Measurements from ENCODE around the gene CCDC171.
"Not testable (repeated sequence)": the region's sequence is repeated elsewhere in the genome, so short reads cannot be mapped to it uniquely, and the experiment has no call there.

The CCDC171 gene

DNA sequence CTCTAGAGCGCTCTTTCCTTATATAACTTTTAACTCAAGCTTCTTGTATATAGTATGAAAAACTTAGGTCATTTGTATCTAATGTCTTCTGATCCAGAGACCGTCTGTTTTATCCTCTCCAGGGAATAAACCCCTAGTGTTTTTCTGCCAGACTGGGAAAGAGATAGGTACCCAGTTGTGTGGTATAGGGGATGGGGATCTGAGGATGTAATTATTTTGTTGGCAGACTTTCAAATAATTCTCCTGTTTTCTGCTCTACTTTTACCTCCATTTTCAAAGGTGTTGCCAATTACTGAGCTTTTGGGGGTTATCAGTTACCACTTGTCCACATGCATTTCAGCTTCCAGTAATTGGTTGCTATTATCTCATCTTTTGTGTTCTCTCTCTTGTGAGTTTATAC, 17.9 kb downstream of the CCDC171 start:
- no peak overlapping the region for H3K4me3 ChIP-seq (ENCODE audit: low read depth, low read length)

DNA sequence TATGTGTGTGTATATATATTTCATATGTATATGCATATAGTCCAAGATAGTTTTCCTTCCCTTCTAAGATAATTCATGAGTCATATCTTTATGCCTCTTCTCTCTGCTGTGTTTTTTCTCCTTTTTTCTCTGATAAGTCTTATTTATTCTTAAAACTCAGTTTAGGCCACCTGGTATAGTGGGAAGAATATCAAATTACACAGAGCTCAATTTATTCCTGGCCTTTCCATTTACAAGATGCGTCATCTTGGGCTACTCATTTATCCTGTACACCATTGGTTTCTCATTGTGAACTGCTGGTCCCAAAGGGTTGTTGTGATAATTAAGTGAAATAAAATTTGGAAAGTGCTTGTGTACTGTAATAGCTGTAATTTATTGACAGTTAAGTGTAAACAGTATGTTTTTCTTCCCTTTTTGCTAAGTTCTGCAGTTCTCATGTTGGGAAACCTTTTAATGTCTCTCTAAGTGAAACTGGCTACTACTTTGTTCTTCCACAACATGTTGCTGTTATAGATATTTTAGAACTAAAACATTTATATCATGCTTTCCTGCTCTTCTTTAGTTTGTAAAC, 19.4 kb downstream of the CCDC171 start:
- H3K27ac ChIP-seq (ENCODE audit: low read depth, low read length), result no peak overlapping the region
- H3K4me1 ChIP-seq (ENCODE audit: control insufficient read depth, insufficient read depth, low read length, unreplicated experiment), result no peaks in the 10 kb centered on the region
- H3K4me3 ChIP-seq (ENCODE audit: low read depth, low read length), result no peak overlapping the region
- H3K79me2 ChIP-seq (ENCODE audit: control insufficient read depth, insufficient read depth, low read length, unreplicated experiment), result no peaks in the 10 kb centered on the region
- H2AFZ ChIP-seq (ENCODE audit: low read length, unreplicated experiment), result no peak overlapping the region
- no peaks in the 10 kb centered on the region for H3K36me3 ChIP-seq (ENCODE audit: insufficient read depth, low read length)
- no peaks in the 10 kb centered on the region for H3K27me3 ChIP-seq (ENCODE audit: insufficient read depth, low read length)

More for the DNA sequence above, 17.9 kb downstream of the CCDC171 start:
- no peaks in the 10 kb centered on the region for H3K36me3 ChIP-seq (ENCODE audit: insufficient read depth, low read length)
- H3K4me1 ChIP-seq (ENCODE audit: control insufficient read depth, insufficient read depth, low read length, unreplicated experiment), result no peaks in the 10 kb centered on the region
- no peaks in the 10 kb centered on the region for H3K27me3 ChIP-seq (ENCODE audit: insufficient read depth, low read length)
- H3K79me2 ChIP-seq (ENCODE audit: control insufficient read depth, insufficient read depth, low read length, unreplicated experiment), result no peaks in the 10 kb centered on the region
- no peak overlapping the region for H3K27ac ChIP-seq (ENCODE audit: low read depth, low read length)
- no peak overlapping the region for H2AFZ ChIP-seq (ENCODE audit: low read length, unreplicated experiment)

DNA sequence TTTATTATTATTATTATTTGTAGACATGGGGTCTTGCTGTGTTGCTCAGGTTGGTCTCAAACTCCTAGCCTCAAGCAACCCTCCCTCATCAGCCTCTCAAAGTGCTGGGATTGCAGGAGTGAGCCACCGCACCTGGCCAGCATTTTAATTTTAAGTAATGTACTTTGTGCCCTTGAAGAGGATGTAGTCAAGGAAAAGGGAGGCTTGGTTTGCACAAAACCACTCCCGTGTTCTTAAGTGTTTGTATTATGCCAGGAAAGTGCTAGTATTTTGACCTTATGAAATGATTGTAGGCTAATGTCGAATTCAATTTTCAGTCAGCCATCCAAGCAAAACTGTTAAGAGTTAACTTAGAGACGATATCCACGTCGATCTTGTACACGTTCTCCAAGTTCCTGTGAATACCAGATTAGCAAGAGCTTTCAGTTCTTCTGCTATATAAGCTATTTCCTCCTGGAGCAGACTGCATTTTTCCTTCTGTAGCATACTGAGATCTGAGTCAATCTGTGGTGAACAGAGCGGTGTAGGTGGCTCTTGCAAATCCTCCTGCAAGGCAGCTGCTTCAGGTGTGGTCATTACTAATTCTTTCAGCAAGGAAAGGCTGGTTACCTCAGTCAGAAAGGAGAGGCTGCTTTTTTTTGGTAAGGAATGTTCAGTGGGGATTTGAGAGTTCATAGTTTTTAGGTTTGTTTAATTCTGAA, 23.7 kb downstream of the CCDC171 start:
- Histone ChIP-seq H3K79me2 (ENCODE audit: control insufficient read depth, insufficient read depth, low read length, unreplicated experiment) (no peaks in the 10 kb centered on the region), H3K27ac (ENCODE audit: low read depth, low read length) (no peak overlapping the region), H3K27me3 (ENCODE audit: insufficient read depth, low read length) (no peaks in the 10 kb centered on the region), H3K4me3 (ENCODE audit: low read depth, low read length) (no peak overlapping the region), H3K36me3 (ENCODE audit: insufficient read depth, low read length) (no peaks in the 10 kb centered on the region), H2AFZ (ENCODE audit: low read length, unreplicated experiment) (no peak overlapping the region), H3K4me1 (ENCODE audit: control insufficient read depth, insufficient read depth, low read length, unreplicated experiment) (no peaks in the 10 kb centered on the region)

DNA sequence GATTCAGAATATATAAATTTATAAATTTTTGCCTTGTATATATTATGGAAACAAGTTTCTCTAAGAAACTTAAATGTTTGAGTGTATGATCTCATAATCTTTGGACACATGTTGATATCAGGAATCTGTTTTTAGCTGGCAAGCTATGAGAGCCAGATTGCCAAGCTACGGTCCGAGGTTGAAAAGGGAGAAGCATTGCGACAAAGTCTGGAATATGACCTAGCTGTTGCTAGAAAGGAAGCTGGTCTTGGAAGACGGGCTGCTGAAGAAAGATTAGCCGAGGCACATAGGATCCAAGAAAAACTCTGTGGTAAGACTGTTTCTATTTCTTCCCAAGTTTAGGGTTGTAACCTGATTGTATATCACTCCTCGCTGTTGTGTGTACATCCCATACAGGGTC, 25.9 kb downstream of the CCDC171 start:
- Histone ChIP-seq H3K27ac (ENCODE audit: low read depth, low read length) (no peak overlapping the region), H3K4me3 (ENCODE audit: low read depth, low read length) (no peak overlapping the region), H2AFZ (ENCODE audit: low read length, unreplicated experiment) (no peak overlapping the region), H3K27me3 (ENCODE audit: insufficient read depth, low read length) (no peaks in the 10 kb centered on the region), H3K4me1 (ENCODE audit: control insufficient read depth, insufficient read depth, low read length, unreplicated experiment) (no peaks in the 10 kb centered on the region), H3K36me3 (ENCODE audit: insufficient read depth, low read length) (no peaks in the 10 kb centered on the region), H3K79me2 (ENCODE audit: control insufficient read depth, insufficient read depth, low read length, unreplicated experiment) (no peaks in the 10 kb centered on the region)

DNA sequence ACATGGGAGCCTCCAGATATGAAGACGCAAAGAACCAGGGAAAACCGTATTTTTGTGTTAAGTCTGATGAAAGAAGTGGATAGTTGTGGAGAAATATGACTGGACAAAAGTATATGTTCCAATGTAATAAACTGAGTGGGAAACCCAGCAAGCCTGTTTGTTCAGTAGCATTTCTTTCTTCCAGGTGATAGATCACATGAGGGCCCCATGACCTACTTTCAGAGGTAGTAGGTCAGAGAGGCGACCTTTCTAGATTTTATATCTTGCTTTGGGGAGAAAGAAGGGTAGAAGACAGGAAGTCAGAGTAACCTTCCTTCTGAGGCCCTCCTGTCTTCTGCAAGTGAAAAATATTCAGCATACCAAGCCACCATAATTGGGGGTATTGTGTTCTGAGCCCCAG, 31.5 kb downstream of the CCDC171 start:
- Histone ChIP-seq H3K4me1 (ENCODE audit: control insufficient read depth, insufficient read depth, low read length, unreplicated experiment) (no peaks in the 10 kb centered on the region), H2AFZ (ENCODE audit: low read length, unreplicated experiment) (no peak overlapping the region), H3K4me3 (ENCODE audit: low read depth, low read length) (no peak overlapping the region), H3K36me3 (ENCODE audit: insufficient read depth, low read length) (no peaks in the 10 kb centered on the region), H3K27ac (ENCODE audit: low read depth, low read length) (no peak overlapping the region), H3K27me3 (ENCODE audit: insufficient read depth, low read length) (no peaks in the 10 kb centered on the region), H3K79me2 (ENCODE audit: control insufficient read depth, insufficient read depth, low read length, unreplicated experiment) (no peaks in the 10 kb centered on the region)

DNA sequence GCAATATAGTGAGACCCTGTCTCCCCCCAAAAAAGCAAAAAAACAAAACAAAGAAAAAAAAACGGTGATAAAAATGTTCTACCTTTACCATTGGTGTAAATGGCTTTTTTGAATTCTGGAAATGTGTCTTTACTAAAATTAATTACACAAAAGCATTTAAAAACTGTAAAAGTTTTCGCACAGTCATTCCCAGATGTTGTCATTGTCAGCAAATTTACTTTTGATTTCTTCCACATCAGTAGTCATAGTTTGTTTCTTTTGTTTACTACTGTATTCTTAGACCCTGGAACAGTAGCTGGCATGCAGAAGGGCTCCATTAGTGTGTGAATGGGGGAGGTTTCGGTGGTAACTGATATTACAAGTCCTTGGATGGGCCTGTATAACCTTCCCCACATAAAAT, 39.5 kb downstream of the CCDC171 start:
- no peak overlapping the region for H3K27ac ChIP-seq (ENCODE audit: low read depth, low read length)
- H3K27me3 ChIP-seq (ENCODE audit: insufficient read depth, low read length), result no peaks in the 10 kb centered on the region
- H2AFZ ChIP-seq (ENCODE audit: low read length, unreplicated experiment), result no peak overlapping the region
- no peaks in the 10 kb centered on the region for H3K4me1 ChIP-seq (ENCODE audit: control insufficient read depth, insufficient read depth, low read length, unreplicated experiment)
- no peaks in the 10 kb centered on the region for H3K36me3 ChIP-seq (ENCODE audit: insufficient read depth, low read length)
- H3K79me2 ChIP-seq (ENCODE audit: control insufficient read depth, insufficient read depth, low read length, unreplicated experiment), result no peaks in the 10 kb centered on the region
- H3K4me3 ChIP-seq (ENCODE audit: low read depth, low read length), result no peak overlapping the region

DNA sequence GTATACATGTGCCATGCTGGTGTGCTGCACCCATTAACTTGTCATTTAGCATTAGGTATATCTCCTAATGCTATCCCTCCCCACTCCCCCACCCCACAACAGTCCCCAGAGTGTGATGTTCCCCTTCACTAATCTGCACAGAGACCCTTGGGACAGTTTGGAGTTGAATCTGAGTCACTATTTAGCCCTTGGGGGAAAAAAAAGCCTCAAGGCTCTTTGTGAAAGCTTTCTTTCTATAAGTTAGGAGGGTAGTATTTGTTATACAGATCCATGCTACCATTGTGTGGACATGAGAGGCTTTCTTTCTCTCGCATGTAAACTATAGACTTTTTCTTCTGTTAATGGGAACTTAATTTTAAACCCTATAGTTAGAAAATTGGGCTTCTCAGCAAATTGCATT, 40.1 kb downstream of the CCDC171 start:
- not testable (repeated sequence) for H2AFZ ChIP-seq (ENCODE audit: low read length, unreplicated experiment); H3K27me3 ChIP-seq (ENCODE audit: insufficient read depth, low read length); H3K36me3 ChIP-seq (ENCODE audit: insufficient read depth, low read length); H3K79me2 ChIP-seq (ENCODE audit: control insufficient read depth, insufficient read depth, low read length, unreplicated experiment); H3K4me3 ChIP-seq (ENCODE audit: low read depth, low read length); H3K27ac ChIP-seq (ENCODE audit: low read depth, low read length); H3K4me1 ChIP-seq (ENCODE audit: control insufficient read depth, insufficient read depth, low read length, unreplicated experiment)

DNA sequence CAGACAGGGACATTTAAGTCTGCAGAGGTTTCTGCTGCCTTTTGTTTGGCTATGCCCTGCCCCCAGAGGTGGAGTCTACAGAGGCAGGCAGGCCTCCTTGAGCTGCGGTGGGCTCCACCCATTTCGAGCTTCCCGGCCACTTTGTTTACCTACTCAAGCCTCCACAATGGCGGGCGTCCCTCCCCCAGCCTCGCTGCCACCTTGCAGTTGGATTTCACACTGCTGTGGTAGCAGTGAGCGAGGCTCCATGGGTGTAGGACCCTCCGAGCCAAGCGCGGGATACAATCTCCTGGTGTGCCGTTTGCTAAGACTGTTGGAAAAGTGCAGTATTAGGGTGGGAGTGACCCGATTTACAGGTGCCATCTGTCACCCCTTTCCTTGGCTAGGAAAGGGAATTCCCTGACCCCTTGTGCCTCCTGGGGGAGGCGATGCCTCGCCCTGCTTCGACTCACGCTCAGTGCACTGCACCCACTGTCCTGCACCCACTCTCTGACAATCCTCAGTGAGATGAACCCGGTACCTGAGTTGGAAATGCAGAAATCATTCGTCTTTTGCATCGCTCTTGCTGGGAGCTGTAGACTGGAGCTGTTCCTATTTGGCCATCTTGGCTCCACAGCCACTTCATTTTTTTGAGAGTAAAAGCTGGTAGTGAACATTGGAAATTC, 48.0 kb downstream of the CCDC171 start:
- H3K27me3 ChIP-seq (ENCODE audit: insufficient read depth, low read length); H3K36me3 ChIP-seq (ENCODE audit: insufficient read depth, low read length); H3K27ac ChIP-seq (ENCODE audit: low read depth, low read length); H3K4me1 ChIP-seq (ENCODE audit: control insufficient read depth, insufficient read depth, low read length, unreplicated experiment); H3K79me2 ChIP-seq (ENCODE audit: control insufficient read depth, insufficient read depth, low read length, unreplicated experiment); H2AFZ ChIP-seq (ENCODE audit: low read length, unreplicated experiment); H3K4me3 ChIP-seq (ENCODE audit: low read depth, low read length): not testable (repeated sequence)

DNA sequence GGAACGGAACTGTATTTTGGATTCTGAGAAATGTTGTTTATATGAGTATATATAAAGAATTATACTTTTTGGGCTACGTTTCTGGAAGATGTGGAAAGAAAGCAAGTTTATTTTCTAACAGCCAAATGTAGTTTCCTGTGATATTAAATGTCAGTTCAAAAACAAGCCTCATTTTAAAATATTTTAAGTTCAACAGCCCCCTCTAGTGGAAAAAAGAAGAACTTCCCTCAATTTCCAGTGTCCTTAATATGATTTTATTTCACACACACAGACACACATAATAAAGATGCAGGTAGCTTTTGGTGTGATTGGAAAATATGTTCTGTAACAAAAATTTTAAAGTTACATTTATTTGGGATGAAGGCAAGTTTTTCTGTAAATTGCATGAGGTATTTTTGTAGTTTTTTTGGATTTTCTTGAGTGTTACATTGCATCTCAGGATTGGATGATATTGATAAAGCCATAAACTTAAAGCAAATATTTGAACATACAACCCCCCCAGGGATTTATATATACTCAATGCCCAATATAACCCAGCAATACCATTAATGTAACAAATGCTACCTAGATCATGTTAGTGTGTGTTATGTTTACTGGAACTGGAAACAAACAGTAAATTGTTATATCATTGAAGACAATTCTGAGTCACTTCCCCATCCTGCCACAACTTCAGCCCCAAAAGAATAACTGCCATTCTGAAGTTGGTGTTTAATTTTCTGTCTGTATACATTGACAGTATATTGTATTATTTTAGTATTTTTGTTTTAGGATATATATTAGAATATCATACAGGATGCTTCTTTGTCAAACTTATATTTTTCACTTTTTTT, 54.0 kb downstream of the CCDC171 start:
- Histone ChIP-seq H3K4me1 (ENCODE audit: control insufficient read depth, insufficient read depth, low read length, unreplicated experiment) (no peaks in the 10 kb centered on the region), H3K36me3 (ENCODE audit: insufficient read depth, low read length) (no peaks in the 10 kb centered on the region), H3K27ac (ENCODE audit: low read depth, low read length) (no peak overlapping the region), H2AFZ (ENCODE audit: low read length, unreplicated experiment) (peak overlapping the region; percentile 70), H3K27me3 (ENCODE audit: insufficient read depth, low read length) (no peaks in the 10 kb centered on the region), H3K4me3 (ENCODE audit: low read depth, low read length) (0 out of 2 replicates have a peak overlapping the region, but pooled peaks have one; percentile 4), H3K79me2 (ENCODE audit: control insufficient read depth, insufficient read depth, low read length, unreplicated experiment) (no peaks in the 10 kb centered on the region)

DNA sequence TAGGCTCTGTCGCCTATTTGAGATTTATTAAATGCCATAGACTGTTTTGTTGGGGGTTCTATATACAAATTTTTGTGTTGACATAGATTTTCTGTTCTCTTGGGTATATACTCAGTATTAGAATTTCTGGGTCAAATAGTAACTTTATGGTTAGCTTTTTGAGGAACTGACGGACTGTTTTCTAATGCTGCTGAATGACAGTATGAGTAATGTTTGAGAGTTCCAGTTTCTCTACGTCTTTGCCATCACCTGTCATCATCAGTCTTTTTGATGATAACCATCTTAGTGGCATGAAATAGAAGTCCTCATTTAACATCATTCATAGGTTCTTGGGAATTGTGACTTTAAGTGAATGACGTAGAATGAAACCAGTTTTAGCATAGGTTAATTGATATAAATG, 60.1 kb downstream of the CCDC171 start:
- Histone ChIP-seq H3K4me1 (ENCODE audit: control insufficient read depth, insufficient read depth, low read length, unreplicated experiment) (no peaks in the 10 kb centered on the region), H3K27me3 (ENCODE audit: insufficient read depth, low read length) (no peaks in the 10 kb centered on the region), H3K4me3 (ENCODE audit: low read depth, low read length) (no peak overlapping the region), H3K27ac (ENCODE audit: low read depth, low read length) (no peak overlapping the region), H2AFZ (ENCODE audit: low read length, unreplicated experiment) (no peak overlapping the region), H3K36me3 (ENCODE audit: insufficient read depth, low read length) (no peaks in the 10 kb centered on the region), H3K79me2 (ENCODE audit: control insufficient read depth, insufficient read depth, low read length, unreplicated experiment) (no peaks in the 10 kb centered on the region)

Data from ACC112 (cell line).